OCI-LY3 (cell line): ENCODE measurements around the gene CCL24.

Experiments used
- CTCF ChIP-seq: fragments of 200-600, 300-600 bp; sonication (generic); IDR thresholded peaks from 2 replicates; pipeline ENCODE4 v1.5.1; 2014; ENCODE audit warnings: antibody characterized with exemption, low read length, low read depth
- EZH2phosphoT487 ChIP-seq: fragments of 200-600 bp; shearing (Covaris generic); IDR thresholded peaks from 2 replicates; pipeline ENCODE4 v1.6.1; 2018; ENCODE audit warnings: antibody characterized with exemption, mixed run types, low read depth

GRCh38 chr7:75796420-75796819, 17.2 kb downstream of the CCL24 start:
- TF ChIP-seq CTCF (no peak), EZH2phosphoT487 (no peak)
